GM23338 (cell line): ENCODE data around the gene GJB3. TPM values are rescaled to one million over a fixed set of nuclear protein-coding genes. Genes with fewer than 3 reads are reported as not detected.

Source experiments
- ATAC-seq: fragments of 200-7000 bp; cut with Tn5 transposase; 3 replicates; pipeline ENCODE4 v1.9.1; 2020
- DNase-seq: peaks from one replicate; pipeline ENCODE4 v3.0.0-alpha.2; 2015; ENCODE audit warnings: low spot score
- H2AFZ ChIP-seq: fragments of 200-600 bp; sonication (generic); 2 replicates; pipeline ENCODE4 v1.8.0; 2016; ENCODE audit warnings: antibody characterized with exemption, mild to moderate bottlenecking, moderate library complexity
- H3F3A ChIP-seq: fragments of 200-600 bp; sonication (generic); replicated peaks from 2 replicates; pipeline ENCODE4 v1.8.0; 2017; ENCODE audit warnings: antibody characterized with exemption, mixed run types, low read depth
- H3K27ac ChIP-seq: fragments of 200-600 bp; sonication (generic); 2 replicates; pipeline ENCODE4 v1.6.1; 2016; ENCODE audit warnings: low read depth
- H3K27me3 ChIP-seq: fragments of 200-600 bp; sonication (generic); 2 replicates; pipeline ENCODE4 v1.8.0; 2016; ENCODE audit warnings: mild to moderate bottlenecking, mixed run types, moderate library complexity; ENCODE audit not compliant: insufficient read depth
- H3K36me3 ChIP-seq: fragments of 200-600 bp; sonication (generic); 2 replicates; pipeline ENCODE4 v1.8.0; 2016; ENCODE audit warnings: mild to moderate bottlenecking; ENCODE audit not compliant: insufficient read depth
- H3K4me1 ChIP-seq: fragments of 200-600 bp; sonication (generic); 2 replicates; pipeline ENCODE4 v1.8.0; 2016; ENCODE audit warnings: mild to moderate bottlenecking, moderate library complexity; ENCODE audit not compliant: insufficient read depth
- H3K4me2 ChIP-seq: fragments of 200-600 bp; sonication (generic); 2 replicates; pipeline ENCODE4 v1.7.1; 2017; ENCODE audit warnings: mixed run types
- H3K4me3 ChIP-seq: fragments of 200-600 bp; sonication (generic); 2 replicates; pipeline ENCODE4 v1.6.1; 2016; ENCODE audit warnings: mixed run types
- H3K79me2 ChIP-seq: fragments of 200-600 bp; sonication (generic); replicated peaks from 2 replicates; pipeline ENCODE4 v1.8.0; 2017; ENCODE audit warnings: mild to moderate bottlenecking; ENCODE audit not compliant: insufficient read depth
- H3K9me2 ChIP-seq: fragments of 200-600 bp; sonication (generic); 2 replicates; pipeline ENCODE4 v1.8.0; 2017; ENCODE audit not compliant: insufficient read depth
- H4K20me1 ChIP-seq: fragments of 200-600 bp; sonication (generic); replicated peaks from 2 replicates; pipeline ENCODE4 v1.8.0; 2017; ENCODE audit warnings: mild to moderate bottlenecking; ENCODE audit not compliant: insufficient read depth
- H3K27ac Mint-ChIP-seq: 2 replicates; pipeline ENCODE4 v1.8.0; 2020; ENCODE audit warnings: inconsistent platforms, mild to moderate bottlenecking, moderate library complexity, mixed read lengths
- H3K27me3 Mint-ChIP-seq: 3 replicates; pipeline ENCODE4 v1.8.0; 2022; ENCODE audit warnings: low read depth, mild to moderate bottlenecking, moderate library complexity, mixed read lengths, inconsistent platforms; ENCODE audit not compliant: insufficient read depth, poor library complexity
- H3K36me3 Mint-ChIP-seq: 3 replicates; pipeline ENCODE4 v1.8.0; 2021; ENCODE audit warnings: low read depth, mild to moderate bottlenecking, inconsistent platforms, moderate library complexity, mixed read lengths
- H3K4me1 Mint-ChIP-seq: 3 replicates; pipeline ENCODE4 v1.8.0; 2020; ENCODE audit warnings: mild to moderate bottlenecking, inconsistent platforms, mixed read lengths
- H3K4me3 Mint-ChIP-seq: 3 replicates; pipeline ENCODE4 v1.8.0; 2021; ENCODE audit warnings: moderate library complexity, mild to moderate bottlenecking, inconsistent platforms, mixed read lengths
- H3K9me3 Mint-ChIP-seq: 3 replicates; pipeline ENCODE4 v1.8.0; 2020; ENCODE audit warnings: moderate library complexity, mild to moderate bottlenecking, inconsistent platforms, mixed read lengths
- CREB1 ChIP-seq: fragments of 250-450 bp; sonication (Bioruptor Pico); IDR thresholded peaks from 2 replicates; pipeline ENCODE4 v1.5.0; 2020; ENCODE audit warnings: low read depth, mild to moderate bottlenecking, moderate library complexity
- CTCF ChIP-seq, 2 experiments: fragments of 200-600 bp in 1 of 2; sonication (generic) in 1 of 2; conservative IDR thresholded peaks; 2 replicates each; pipeline versions ENCODE4 v1.5.1 to v1.6.1; 2016 to 2017; ENCODE audit warnings: antibody characterized with exemption in 2 of 2, low read depth in 2 of 2, mild to moderate bottlenecking in 2 of 2, moderate library complexity in 1 of 2
- ETS1 ChIP-seq: IDR thresholded peaks from 2 replicates; pipeline ENCODE4 v1.6.1; 2016; ENCODE audit warnings: antibody characterized with exemption
- EZH2 ChIP-seq: fragments of 200-600 bp; sonication (generic); IDR thresholded peaks from one replicate; pipeline ENCODE4 v1.8.0; 2017; ENCODE audit warnings: antibody characterized with exemption, mild to moderate bottlenecking, low read depth; ENCODE audit not compliant: unreplicated experiment
- EZH2phosphoT487 ChIP-seq: fragments of 200-600 bp; sonication (generic); IDR thresholded peaks from one replicate; pipeline ENCODE4 v1.8.1; 2018; ENCODE audit warnings: antibody characterized with exemption; ENCODE audit not compliant: unreplicated experiment
- JUNB ChIP-seq: IDR thresholded peaks from one replicate; pipeline ENCODE4 v1.6.1; 2016; ENCODE audit warnings: antibody characterized with exemption; ENCODE audit not compliant: unreplicated experiment
- NANOG ChIP-seq: IDR thresholded peaks from 2 replicates; pipeline ENCODE4 v1.6.1; 2016; ENCODE audit warnings: antibody characterized with exemption, borderline replicate concordance
- POLR2AphosphoS5 ChIP-seq: IDR thresholded peaks from 2 replicates; pipeline ENCODE4 v1.6.1; 2016; ENCODE audit warnings: antibody characterized with exemption, low read depth
- REST ChIP-seq: IDR thresholded peaks from one replicate; pipeline ENCODE4 v1.6.1; 2018; ENCODE audit warnings: antibody characterized with exemption; ENCODE audit not compliant: unreplicated experiment
- STAT1 ChIP-seq: IDR thresholded peaks from one replicate; pipeline ENCODE4 v1.6.1; 2016; ENCODE audit warnings: antibody characterized with exemption; ENCODE audit not compliant: unreplicated experiment
- ZNF114 ChIP-seq: fragments of 250-450 bp; sonication (Bioruptor Pico); IDR thresholded peaks from 2 replicates; pipeline ENCODE4 v1.5.0; 2020; ENCODE audit warnings: mild to moderate bottlenecking, moderate library complexity
- ZNF331 ChIP-seq: fragments of 250-450 bp; sonication (Bioruptor Pico); IDR thresholded peaks from 2 replicates; pipeline ENCODE4 v1.5.0; 2020; ENCODE audit warnings: low read depth, mild to moderate bottlenecking, moderate library complexity
- ZNF462 ChIP-seq: fragments of 250-450 bp; sonication (Bioruptor Pico); IDR thresholded peaks from 2 replicates; pipeline ENCODE4 v1.5.0; 2020; ENCODE audit warnings: mild to moderate bottlenecking, moderate library complexity
- polyA plus RNA-seq: library from polyadenylated mRNA; unstranded; fragments of >200 nt; fragmentation: Nextera tagmentation; extraction: Ambion mirVana; gene quantifications from 2 replicates; pipeline ENCODE4 v1.2.1, GENCODE V29; 2016
- total RNA-seq: library from RNA; depleted of rRNA; stranded (reverse); fragments of >200 nt; shearing (Covaris generic); gene quantifications from 2 replicates; pipeline ENCODE4 v1.2.3, GENCODE V29; 2014

GJB3 gene
- total and polyA plus RNA-seq, 2 experiments from 2014 or later = 0.26 to 0.31 TPM

- DNase-seq (no peak), ATAC-seq (no peak)
- H3K27ac ChIP-seq = no peak overlapping the region
- no peak overlapping the region for H2AFZ ChIP-seq
- H3K9me2 ChIP-seq = 0 out of 2 replicates have a peak, but pooled peaks cover 2% of the 10 kb centered on the region
- H3K27me3 ChIP-seq = no peaks in the 10 kb centered on the region
- H3K9me3 Mint-ChIP-seq = no peaks in the 10 kb centered on the region; the same call in 2 of the 3 replicates
- no peak overlapping the region for H3K4me3 Mint-ChIP-seq
- H4K20me1 ChIP-seq = no peaks in the 10 kb centered on the region
- H3K36me3 ChIP-seq = no peaks in the 10 kb centered on the region
- H3K4me2 ChIP-seq = no peak overlapping the region
- no peak overlapping the region for H3K4me3 ChIP-seq
- TF ChIP-seq STAT1 (no peak), EZH2phosphoT487 (no peak), CTCF (conservative IDR thresholded peaks at IDR 0.05; ENCODE audit: low read depth in 2 of 2) (no peak), ZNF331 (CRISPR knock-in tag) (no peak), ZNF114 (CRISPR knock-in tag) (no peak), JUNB (no peak), CREB1 (no peak), POLR2AphosphoS5 (no peak), REST (no peak), ZNF462 (no peak), ETS1 (no peak), NANOG (no peak), EZH2 (no peak)
- H3K27ac Mint-ChIP-seq = no peak overlapping the region
- no peaks in the 10 kb centered on the region for H3F3A ChIP-seq
- H3K4me1 Mint-ChIP-seq = peaks cover 15% of the 10 kb centered on the region
- peaks cover 3% of the 10 kb centered on the region; the same call in 1 of the 2 replicates for H3K4me1 ChIP-seq
- no peaks in the 10 kb centered on the region for H3K79me2 ChIP-seq
- no peaks in the 10 kb centered on the region for H3K36me3 Mint-ChIP-seq
- H3K27me3 Mint-ChIP-seq = peaks cover 5% of the 10 kb centered on the region
Measured at GRCh38 chr1:34745666-34746065, 35.3 kb upstream of the GJB3 start.
